Stimulated activated CD8-positive, alpha-beta memory T cell treated with anti-CD3 and anti-CD28 coated beads, Interleukin-2, amount 100 ng/mL, for 1 hour (primary cell): ENCODE results near the gene GJE1.

Experiments used
- DNase-seq, 2 donors: peaks; one replicate each; pipeline ENCODE4 v3.0.0-alpha.2; 2020; ENCODE audit warnings: low read depth in 2 of 2

Gene GJE1

GRCh38 chr6:142165227-142165626 is 32.5 kb downstream of the GJE1 start:
- DNase-seq = no peak

GRCh38 chr6:142167071-142167470 is 34.3 kb downstream of the GJE1 start:
- no peak for DNase-seq

- DNase-seq = no peak
Observed at GRCh38 chr6:142167486-142167885, 34.8 kb downstream of the GJE1 start.

- no peak for DNase-seq
Observed at GRCh38 chr6:142171351-142171750, 38.6 kb downstream of the GJE1 start.

GRCh38 chr6:142172758-142173157 is 40.0 kb downstream of the GJE1 start:
- DNase-seq = no peak

- DNase-seq = no peak
Observed at GRCh38 chr6:142173980-142174379, 41.3 kb downstream of the GJE1 start.

GRCh38 chr6:142174703-142175102 is 42.0 kb downstream of the GJE1 start:
- no peak for DNase-seq

- DNase-seq = no peak
Observed at GRCh38 chr6:142178129-142178528, 45.4 kb downstream of the GJE1 start.

- no peak for DNase-seq
Observed at GRCh38 chr6:142182004-142182403, 49.3 kb downstream of the GJE1 start.

GRCh38 chr6:142183351-142183750 is 50.6 kb downstream of the GJE1 start:
- no peak for DNase-seq

GRCh38 chr6:142184307-142184706 is 51.6 kb downstream of the GJE1 start:
- no peak for DNase-seq
